Stimulated activated CD8-positive, alpha-beta memory T cell treated with anti-CD3 and anti-CD28 coated beads, Interleukin-15, amount 100 ng/mL, for 24 hours (primary cell): ENCODE results near the gene FBXO2.

Experiments
- DNase-seq: peaks from one replicate; pipeline ENCODE4 v3.0.0-alpha.2; 2020; ENCODE audit warnings: low read depth

FBXO2 gene

GRCh38 chr1:11682287-11682771, 28.1 kb upstream of the FBXO2 start:
- DNase-seq = no peak

- DNase-seq = peak; percentile 75
Measured at GRCh38 chr1:11681071-11681771, 27.0 kb upstream of the FBXO2 start, which contains the start of gene MAD2L2. Gene MAD2L2, minus strand, starts transcription at chr1:11681148. Its CDS starts 547 bp downstream, at chr1:11680601.

GRCh38 chr1:11680270-11681070, 26.2 kb upstream of the FBXO2 start:
- no peak for DNase-seq

- DNase-seq = no peak
Measured at GRCh38 chr1:11678442-11678841, 24.2 kb upstream of the FBXO2 start.

- no peak for DNase-seq
Measured at GRCh38 chr1:11676386-11677103, 22.3 kb upstream of the FBXO2 start.

GRCh38 chr1:11675325-11675724, 21.1 kb upstream of the FBXO2 start:
- DNase-seq = no peak

GRCh38 chr1:11674488-11674887, 20.3 kb upstream of the FBXO2 start:
- no peak for DNase-seq

- DNase-seq = no peak
Measured at GRCh38 chr1:11673089-11673769, 19.0 kb upstream of the FBXO2 start.

- no peak for DNase-seq
Measured at GRCh38 chr1:11671544-11672286, 17.5 kb upstream of the FBXO2 start.

GRCh38 chr1:11671205-11671543, 16.9 kb upstream of the FBXO2 start:
- no peak for DNase-seq

- no peak for DNase-seq
Measured at GRCh38 chr1:11670747-11671146, 16.5 kb upstream of the FBXO2 start.

GRCh38 chr1:11668516-11668915, 14.3 kb upstream of the FBXO2 start:
- DNase-seq = no peak

GRCh38 chr1:11664336-11665065, 10.3 kb upstream of the FBXO2 start:
- no peak for DNase-seq

GRCh38 chr1:11661103-11661502, 6.9 kb upstream of the FBXO2 start:
- no peak for DNase-seq

- DNase-seq = no peak
Measured at GRCh38 chr1:11659748-11660147, 5.5 kb upstream of the FBXO2 start.

- DNase-seq = no peak
Measured at GRCh38 chr1:11658542-11658941, 4.3 kb upstream of the FBXO2 start.

- DNase-seq = no peak
Measured at GRCh38 chr1:11657654-11658053, 3.4 kb upstream of the FBXO2 start.

- DNase-seq = no peak
Measured at GRCh38 chr1:11654939-11655808, 945 bp upstream of the FBXO2 start.

- no peak for DNase-seq
Measured at GRCh38 chr1:11653861-11654136, 430 bp downstream of the FBXO2 start.
